NCI-H345 (cell line): ENCODE measurements around the gene GINS2.

Experiments
- DNase-seq: peaks from one replicate; lab custom pipeline; 2025; lab: John Stamatoyannopoulos, UW

GINS2 gene

DNA sequence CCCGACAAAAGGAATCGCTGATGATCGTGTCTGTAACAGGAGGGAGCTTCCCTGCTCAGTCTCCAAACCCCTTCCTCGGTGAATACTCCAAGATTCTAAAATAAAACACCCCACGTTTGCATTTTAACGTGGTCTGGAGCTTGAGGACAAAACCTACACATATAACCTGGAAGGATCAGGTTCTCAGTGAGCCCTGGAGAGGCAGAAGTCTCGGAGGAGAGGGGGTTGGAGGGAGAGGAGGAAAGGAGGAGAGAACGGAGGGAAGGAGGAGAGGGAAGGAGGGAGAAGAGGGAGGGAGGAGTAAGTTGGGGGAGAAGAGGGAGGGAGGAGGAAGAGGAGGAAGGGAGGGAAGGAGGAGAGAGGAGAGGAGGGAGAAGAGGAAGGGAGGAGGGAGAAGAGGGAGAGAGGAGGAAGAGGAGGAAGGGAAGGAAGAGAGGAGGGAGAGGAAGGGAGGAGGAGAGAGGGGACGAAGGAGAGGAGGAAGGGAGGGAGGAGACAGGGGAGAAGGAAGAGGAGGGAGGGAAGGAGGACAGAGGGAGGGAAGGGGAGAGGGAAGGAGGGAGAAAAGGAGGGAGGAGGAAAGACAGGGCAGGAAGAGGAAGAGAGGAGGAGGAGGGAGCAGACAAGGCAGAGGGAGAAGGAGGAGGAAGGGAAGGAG is 27.4 kb upstream of the GINS2 start:
- DNase-seq = no peak

DNA sequence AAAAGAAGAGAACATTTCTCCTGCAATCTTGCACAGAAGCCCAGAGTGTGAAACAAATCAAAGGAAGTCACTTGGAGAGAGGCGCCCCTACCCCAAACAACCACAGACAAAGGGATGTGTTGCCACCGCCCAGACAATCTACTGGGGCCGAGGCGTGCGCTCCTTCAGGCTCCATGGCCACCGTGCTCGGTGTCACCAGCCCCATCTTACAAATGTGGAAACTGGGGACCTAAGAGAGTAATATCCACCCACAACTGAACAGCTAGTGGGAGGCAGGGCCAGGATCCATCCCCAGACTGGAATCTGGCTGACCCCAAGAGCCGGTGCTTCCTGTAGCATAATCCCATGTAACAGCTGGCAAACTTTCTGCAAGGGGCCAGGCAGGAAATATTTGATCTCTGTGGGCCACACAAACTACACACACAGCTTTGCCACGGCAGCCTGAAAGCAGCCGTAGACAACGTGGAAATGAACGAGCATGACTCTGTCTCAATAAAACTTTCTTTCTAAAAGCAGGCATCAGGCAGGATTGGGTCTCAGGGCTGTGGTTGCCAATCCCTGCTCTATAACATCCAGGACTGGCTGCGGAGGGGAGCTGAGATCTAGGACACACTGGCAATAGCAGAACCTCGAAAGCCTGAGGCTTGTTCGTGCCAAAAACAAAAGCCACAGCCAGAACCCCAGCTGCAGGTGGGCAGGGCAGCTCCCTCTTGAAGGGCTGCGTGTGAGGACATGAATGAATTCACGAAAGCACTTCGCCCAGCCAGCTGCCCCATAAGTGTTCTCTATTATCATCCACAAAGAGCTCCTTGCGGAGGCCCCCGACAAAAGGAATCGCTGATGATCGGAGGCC is 26.6 kb upstream of the GINS2 start:
- peak; percentile 95 for DNase-seq

DNA sequence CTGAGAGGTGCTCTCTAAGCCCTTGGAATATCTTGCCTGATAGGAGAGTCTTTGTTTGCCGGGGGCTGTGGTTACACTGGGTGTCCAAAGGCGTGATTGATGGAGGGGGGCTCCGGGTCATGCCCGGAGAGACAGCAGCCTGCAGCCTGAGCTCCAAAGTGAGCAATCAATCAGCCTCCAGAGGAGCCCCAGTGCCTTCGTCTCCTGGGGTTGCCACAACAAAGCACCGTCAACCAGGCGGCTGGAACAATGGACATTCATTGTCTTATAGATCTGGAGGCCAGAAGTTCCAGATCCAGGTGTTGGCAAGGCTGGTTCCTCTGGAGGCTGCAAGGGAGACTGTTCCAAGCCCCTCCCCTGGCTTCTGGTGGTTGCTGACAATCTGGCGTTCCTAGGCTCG is 24.0 kb upstream of the GINS2 start:
- DNase-seq = peak; percentile 79

DNA sequence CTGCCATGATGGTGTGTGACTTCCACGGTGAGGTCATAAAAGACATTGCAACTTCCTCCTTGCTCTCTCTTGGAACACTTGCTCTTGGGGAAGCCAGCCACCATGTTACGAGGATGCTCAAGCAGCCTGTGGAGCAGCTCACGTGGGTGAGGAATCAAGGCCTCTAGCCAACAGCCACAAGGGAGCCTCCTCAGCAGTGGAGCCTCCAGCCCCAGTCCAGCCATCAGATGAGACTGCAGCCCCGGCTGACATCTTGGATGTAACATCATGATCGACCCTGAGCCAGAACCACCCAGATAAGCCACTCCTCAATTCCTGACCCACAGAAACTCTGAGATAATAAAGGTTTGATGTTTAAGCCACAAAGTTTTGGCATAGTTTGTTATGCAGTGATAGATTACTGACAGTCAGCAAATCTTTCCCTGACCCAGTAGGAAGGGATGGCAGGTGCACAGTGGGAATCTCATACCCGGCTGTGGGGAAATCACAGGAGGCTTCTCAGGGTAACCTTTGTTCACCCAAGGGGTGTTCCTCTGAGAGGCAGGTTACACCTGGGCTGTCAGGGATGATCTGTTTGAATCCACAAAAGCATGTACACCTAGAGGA is 23.3 kb upstream of the GINS2 start:
- peak; percentile 19 for DNase-seq

DNA sequence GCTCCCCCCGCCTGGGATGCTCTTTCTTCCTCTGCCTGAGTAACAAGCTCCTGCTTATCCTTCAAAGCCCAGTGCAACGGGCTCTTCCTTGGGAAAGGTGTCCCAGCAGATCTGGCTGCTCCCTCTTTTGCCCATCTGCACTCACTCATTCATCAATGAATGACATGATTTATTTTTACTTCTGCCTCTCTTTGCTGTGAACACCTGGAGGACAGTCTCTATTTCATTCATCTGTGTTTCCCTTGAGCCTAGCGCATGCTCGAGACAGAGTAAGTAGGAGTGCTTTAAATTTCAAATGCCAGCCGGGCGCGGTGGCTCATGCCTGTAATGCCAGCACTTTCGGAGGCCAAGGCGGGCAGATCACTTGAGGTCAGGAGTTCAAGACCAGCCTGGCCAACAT is 22.0 kb upstream of the GINS2 start:
- DNase-seq = peak; percentile 75

DNA sequence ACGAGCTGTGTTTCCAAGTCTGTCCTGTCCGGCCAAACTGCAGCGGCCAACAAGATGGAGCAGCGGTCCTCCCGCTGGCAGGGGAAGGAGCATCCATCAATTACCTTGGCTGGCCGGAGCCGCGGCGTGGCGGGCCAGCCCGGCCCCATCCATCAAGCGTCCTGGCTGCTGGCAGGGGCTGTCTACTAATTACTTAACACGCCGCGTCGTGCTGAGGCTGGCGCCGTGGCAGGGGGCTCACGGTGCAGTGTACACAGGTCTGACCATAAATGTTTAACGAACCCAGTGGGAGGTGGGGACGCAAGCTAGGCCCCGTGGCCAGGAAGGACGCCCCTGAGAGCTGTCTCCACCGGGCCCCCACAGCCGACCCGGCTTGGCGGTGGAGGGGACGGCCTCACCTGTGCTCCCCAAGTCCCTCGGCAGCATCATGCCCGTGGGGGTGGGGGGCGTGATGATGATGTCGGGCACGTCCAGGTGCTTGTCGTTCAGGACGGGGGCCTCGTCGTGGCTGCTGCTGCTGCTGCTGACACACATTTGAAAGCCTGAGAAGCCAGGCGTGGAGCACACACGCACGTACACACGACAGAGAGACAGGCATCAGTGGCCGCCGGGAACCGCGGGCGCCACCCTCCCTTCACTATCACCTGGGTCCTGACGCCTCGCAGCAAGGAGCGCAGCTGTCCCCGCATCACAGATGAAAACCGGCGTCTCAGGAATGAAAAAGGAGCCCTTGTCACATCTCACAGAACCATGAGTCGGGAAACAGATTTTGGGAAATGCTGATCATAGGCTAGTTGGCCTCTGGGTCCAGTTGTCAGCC is 21.2 kb upstream of the GINS2 start:
- peak; percentile 58 for DNase-seq

DNA sequence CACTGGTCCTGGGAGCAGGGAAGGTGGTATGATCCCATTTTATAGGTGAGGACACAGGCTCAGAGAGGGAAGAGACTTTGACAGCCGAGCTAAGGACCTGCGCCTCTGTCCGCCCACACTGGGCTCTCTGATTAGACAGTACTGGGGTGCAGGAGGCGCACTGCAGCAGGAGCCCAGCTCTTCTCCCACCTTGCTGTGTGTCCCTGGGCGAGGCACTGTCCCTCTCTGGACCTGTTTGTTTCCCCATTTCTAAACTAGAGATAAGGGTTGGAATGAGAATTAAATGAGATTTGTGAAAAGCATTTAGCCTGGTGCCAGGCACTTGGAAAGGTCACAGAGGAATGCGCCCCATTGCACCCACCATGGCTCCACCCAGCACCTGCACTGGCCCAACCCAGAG is 19.6 kb upstream of the GINS2 start:
- DNase-seq = no peak

DNA sequence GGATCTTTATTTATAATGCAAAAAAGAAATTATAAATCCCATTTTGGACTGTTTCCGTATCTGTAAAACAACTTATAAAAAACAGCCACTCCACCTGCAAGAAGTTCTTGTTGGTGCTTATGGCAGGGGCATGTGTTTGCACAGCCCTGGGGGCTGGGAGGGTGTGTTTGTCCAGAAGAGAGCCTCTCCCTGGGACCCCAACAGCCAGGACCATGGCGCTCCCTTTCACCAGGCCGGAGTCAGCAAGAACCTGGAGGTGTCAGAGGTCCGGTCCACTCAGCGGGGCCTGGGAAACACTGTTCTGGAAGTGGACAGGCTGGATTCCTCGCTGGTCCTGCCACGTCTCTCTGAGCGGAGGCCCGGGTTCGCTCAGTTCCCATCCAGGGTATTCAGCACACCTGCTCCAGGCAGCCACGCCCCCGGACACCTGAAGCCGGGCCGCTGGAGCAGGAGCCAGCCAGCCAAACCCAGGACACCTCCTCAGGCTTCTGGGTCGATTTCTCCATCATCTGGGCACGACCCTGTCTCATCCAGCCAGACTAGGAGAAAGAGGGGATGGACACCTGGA is 18.9 kb upstream of the GINS2 start:
- peak; percentile 65 for DNase-seq

DNA sequence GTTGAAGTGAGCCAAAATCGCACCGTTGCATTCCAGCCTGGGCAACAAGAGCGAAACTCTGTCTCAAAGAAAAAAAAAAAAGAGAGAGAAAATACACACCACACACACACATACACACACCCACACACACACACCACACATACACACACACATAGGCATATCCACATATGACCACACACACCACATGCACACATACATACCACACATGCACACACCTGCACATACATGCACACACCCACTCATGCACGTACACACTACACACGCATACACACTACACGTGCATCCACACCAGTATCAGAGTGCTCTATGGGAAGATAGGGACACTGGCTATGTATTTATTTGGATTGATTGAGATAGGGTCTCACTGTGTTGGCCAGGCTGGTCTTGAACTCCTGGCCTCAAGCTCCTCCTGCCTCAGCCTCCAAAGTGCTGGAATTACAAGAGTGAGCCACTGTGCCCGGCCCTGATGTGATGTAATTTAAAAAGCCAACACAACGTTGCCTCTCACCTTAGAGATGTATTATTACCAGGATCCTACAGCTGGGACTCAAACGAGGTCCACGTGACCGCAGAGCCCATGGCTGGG is 17.8 kb upstream of the GINS2 start:
- DNase-seq = no peak

DNA sequence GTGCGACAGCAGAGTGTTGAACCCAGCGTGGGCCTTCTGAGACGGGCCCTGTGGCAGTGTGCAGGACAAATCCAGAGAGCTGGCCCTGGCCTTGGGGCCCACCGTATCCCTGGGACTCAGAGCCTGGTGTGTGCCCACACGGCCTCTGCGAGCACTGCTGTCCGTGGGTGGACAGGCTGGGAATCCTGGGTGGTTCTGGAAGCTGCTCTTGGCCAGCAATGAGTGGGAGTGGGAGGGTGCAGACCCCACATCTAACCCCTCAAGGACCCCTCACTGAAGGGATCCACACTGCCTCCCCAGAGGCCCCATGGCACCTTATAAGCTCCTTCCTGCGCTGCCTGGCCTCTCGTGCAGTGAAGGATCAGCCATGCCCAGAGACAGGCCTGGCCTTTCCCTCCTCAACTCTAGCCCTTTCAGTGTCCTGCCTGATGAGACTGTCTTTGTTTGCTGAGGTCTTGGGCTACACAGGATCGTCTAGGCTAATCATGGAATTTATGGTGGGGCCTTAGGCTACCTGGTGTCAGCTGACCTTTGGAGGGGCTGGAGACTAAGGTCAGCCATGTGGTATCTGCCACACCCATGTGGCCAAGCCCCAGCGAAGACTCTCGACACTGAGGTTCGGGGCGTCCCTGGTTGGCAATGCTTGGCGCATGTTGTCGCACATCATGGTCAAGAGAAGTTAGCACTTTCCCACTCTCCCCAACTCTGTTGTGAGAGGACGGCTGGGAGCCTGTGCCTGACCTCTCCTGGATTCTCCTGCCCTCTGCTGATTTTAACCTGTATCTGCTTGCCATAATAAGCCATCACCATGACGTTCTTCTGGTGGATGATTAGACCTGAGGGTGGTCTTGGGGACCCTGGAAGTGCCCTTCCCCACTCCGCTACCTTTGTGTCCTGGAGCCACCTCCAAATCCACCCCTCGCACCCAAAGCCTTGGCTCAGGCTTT is 16.4 kb upstream of the GINS2 start:
- no peak for DNase-seq

DNA sequence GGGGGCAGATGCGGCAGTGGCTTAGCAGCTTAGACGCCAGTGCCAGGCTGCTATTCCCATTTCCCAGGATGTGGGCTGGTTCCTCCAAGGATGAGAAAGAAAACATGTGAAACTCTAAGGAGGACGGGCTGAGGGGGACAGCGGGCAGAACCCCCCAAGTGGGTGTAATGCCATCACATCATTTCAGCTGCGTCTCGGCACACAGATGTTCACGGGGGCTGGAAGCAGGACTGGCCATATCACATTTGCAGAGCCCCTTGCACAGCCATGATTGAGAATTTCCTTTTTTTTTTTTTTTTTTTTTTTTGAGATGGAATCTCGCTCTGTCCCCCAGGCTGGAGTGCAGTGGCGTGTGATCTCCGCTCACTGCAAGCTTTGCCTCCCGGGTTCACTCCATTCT is 15.3 kb upstream of the GINS2 start:
- no peak for DNase-seq

DNA sequence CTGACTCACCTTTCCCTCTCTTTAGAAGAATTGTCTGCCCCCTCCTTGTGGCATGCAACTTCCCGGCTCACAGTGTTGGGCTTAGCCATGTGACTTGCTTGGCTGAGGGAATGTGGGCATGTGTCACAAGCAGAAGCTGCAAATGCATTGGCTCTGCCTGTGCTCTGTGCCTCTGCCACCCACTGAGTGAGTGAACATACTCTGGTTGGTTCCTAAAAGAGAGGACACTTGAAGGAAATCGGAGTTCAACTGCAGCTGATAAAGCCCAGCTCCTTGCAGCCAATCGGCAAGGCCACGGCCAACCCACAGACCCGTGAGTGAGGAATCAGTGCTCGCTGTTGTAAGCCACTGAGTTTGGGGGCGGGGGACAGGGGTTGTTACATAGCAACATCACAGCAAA is 10.9 kb upstream of the GINS2 start:
- DNase-seq = no peak

DNA sequence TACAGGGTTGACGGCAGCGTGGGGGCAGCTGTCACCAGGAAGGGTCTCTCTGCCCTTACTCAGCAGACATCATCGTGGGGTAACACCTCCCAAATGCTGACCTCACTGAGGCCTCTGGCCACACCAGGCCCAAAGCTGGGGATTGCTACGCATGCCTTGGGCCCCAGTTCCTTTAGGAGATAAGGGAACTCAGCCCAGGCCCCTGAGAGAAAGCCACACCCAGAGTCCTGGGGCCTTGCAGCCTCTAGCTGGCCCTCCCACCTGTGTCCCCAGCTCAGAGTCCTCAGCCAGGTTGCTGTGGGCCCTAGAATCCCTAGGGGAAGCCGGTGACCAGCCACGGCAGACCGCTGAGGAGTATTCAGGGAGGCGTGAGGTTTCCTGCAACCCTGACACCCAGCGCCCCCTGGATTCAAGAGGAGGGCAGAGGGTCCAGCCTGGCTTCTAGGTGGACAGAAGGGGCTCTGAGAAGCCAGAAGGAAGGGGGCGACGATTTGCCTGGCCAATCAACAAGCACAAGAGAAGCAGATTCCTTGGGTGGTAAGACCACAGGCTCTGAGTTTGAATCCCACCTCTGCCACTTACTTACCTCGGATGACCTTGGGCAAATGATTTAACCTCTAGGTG is 10.3 kb upstream of the GINS2 start:
- DNase-seq = no peak

DNA sequence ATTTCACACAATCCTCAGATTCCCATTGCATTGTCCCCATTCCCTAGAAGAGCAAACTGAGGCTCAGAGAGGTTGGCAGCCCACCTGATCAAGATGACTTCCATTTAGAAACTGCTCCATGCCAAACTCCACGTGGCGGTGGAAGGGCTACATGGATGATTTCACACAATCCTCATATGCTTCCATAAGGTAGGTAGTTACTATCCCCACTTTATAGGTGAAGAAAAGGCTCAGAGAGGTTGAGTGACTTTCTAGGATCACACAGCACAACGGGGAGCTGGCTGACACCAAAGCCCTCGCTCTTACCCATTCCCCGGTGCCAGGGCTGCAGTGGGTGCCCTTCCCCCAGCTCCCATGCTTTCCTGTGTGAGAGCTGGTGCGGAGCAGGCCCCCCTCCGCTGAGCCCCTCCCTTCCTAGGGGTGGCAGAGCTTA is 9.7 kb upstream of the GINS2 start:
- DNase-seq = no peak

DNA sequence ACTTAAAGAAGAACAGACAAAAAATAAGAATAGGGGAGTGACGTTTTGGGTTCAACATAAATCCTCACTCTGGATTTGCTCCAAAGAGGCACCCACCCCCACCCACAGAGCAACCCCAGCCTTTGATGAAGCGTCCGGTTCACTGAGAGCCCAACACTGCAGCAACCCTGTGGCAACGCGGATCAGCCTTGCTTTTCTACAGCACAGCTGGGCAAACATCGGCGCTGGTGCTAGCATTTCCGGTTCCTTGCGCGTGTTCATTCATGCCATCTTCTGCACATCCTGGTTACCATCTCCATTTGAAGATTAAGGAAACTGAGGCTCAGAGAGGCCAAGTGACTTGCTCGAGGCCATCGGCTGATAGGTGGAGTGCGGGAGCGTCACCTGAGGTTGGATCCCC is 8.7 kb upstream of the GINS2 start:
- DNase-seq = peak; percentile 38

DNA sequence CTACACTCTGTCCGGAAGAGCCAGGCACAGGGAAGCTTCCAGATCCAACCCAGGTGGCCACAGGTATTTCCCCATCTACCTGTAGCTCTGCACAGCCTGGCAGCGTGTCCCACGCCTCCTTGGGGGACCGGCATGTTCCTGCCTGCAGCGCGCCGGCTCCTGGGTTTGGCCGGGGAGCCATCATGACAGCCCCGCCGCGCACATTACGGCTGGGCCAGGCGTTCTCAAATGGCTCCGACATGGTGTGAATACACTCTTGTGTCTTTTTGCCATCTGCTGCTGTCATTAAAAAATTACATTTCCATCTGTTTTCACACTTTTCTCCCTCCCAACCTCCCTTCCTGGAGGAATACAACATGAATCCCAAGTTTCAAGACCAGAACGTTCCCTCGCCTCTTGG is 8.0 kb upstream of the GINS2 start:
- no peak for DNase-seq

DNA sequence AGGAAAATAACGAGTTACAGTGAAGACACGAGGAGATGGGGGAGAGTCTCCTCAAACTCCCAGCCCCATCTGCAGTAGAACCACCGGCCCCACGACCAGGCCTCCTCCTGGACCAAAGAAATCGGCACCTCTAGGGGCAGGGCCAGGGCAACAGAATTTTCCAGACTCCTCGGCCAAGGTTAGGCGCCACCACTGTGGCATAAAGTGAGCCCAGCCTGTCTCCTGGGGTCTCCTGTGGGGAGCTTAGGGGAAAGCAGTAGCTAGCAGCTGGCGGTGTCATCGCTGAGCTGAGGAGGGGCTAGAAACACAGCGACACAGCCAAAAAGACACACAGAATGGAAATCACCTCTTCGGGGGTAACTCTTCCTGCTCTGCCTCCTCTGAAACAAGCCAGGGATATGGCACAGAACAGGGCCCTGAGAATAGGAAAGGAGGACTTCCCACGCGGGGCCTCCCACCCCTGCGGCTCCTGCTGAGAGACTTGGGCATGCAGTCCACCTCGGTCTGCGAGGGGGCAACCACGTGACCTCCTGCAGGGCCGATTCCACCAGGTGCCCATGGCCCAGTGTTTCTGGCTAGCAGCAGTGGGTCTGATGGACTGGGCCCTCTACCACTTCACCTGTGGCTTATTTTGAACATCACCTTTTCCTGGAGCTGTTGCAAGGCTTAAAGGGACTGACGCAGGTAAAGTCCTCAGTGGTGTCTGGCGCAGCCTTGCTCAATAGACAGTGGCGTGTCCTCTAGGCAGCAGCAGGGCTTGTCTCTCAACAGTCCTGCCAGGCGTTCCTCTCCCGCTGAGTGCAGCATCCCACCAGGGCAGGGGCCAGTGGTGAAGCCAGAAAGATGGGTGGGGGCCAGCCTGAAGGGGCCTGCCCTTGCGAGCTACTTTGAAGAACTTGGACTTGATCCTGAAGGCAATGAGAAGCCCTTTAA is 6.7 kb upstream of the GINS2 start:
- DNase-seq = no peak

DNA sequence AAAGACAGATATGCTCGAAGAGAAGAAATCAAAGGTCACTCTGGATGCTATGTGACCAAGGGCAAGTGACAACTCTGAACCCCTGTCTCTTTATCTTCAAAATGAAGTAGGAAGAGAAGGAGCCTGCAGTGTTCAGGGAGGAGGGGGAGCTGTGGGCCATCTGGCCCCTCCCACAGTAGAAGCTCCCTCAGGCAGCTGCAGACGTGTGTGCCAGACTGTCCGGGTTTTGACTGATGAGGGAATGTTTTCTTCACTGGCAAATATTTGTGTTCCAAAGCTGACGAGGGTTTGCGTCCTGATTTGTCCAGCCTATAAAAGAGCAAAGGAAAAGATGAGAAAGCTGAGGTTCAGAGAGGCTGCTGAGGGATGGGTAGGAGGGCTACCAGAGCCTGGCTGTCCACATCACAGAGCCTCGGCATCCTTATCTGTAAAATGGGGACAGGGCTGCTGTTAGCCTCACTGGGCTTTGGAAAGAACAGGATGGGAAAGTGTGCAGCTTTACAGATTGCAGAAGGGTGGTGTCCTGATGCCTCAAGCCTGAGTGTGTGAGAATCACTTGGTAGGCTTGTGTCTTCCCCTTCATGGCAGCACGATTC is 1.8 kb upstream of the GINS2 start:
- peak; percentile 61 for DNase-seq

DNA sequence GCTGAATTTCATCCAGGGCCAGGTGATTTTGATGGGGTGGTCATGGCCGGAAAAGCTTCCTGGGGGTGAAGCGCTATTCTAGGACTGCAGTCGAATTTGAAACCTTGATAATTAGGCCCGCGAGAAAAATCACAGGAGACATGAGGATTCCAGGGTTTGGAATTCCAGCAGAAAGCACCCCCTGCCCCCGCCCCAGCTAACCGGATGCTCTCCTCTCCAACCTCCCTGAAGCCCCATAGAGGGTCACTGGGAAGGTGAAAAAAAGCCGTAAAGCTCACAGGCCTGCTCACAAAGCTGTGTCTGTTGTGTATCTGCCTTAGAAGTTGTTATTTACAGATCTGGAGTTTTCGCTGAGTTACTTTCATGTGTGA is 1.2 kb upstream of the GINS2 start:
- DNase-seq = no peak
